ENCODE data around the gene MMP15.
A peak's percentile ranks its signal among the peaks of the same experiment; 100 is the strongest.

Gene MMP15

GRCh38 chr16:58042886-58043515, 17.4 kb downstream of the MMP15 start:
- TF ChIP-seq CTCF (IDR thresholded peaks at IDR 0.05; ENCODE audit: low read depth, low read length), result no peak
- TF ChIP-seq MYC (IDR thresholded peaks at IDR 0.05; ENCODE audit: low read depth, low read length), result no peak
- no peak for TF ChIP-seq POLR2A (IDR thresholded peaks at IDR 0.05; ENCODE audit: extremely low read depth, insufficient read length)
- TF ChIP-seq MAX (IDR thresholded peaks at IDR 0.05; ENCODE audit: low read depth, low read length), result no peak
- DNase-seq (ENCODE audit: low read depth), result no peak

GRCh38 chr16:58043571-58044155, 18.1 kb downstream of the MMP15 start:
- TF ChIP-seq MAX (IDR thresholded peaks at IDR 0.05; ENCODE audit: low read depth, low read length), result no peak
- no peak for TF ChIP-seq MYC (IDR thresholded peaks at IDR 0.05; ENCODE audit: low read depth, low read length)
- TF ChIP-seq CTCF (IDR thresholded peaks at IDR 0.05; ENCODE audit: low read depth, low read length), result no peak
- no peak for TF ChIP-seq POLR2A (IDR thresholded peaks at IDR 0.05; ENCODE audit: extremely low read depth, insufficient read length)
- no peak for DNase-seq (ENCODE audit: low read depth)
- no peak overlapping the region for H3K4me3 ChIP-seq (ENCODE audit: low read depth, low read length)

More at GRCh38 chr16:58042886-58043515, 17.4 kb downstream of the MMP15 start:
- H3K4me3 ChIP-seq (ENCODE audit: low read depth, low read length), result no peak overlapping the region

GRCh38 chr16:58044266-58045019, 18.9 kb downstream of the MMP15 start:
- no peak overlapping the region for H3K4me3 ChIP-seq (ENCODE audit: low read depth, low read length)
- no peak for TF ChIP-seq MAX (IDR thresholded peaks at IDR 0.05; ENCODE audit: low read depth, low read length)
- no peak for TF ChIP-seq CTCF (IDR thresholded peaks at IDR 0.05; ENCODE audit: low read depth, low read length)
- TF ChIP-seq POLR2A (IDR thresholded peaks at IDR 0.05; ENCODE audit: extremely low read depth, insufficient read length), result no peak
- no peak for TF ChIP-seq MYC (IDR thresholded peaks at IDR 0.05; ENCODE audit: low read depth, low read length)
- DNase-seq (ENCODE audit: low read depth), result no peak

- no peak for DNase-seq (ENCODE audit: low read depth)
- no peak for TF ChIP-seq MAX (IDR thresholded peaks at IDR 0.05; ENCODE audit: low read depth, low read length)
- no peak for TF ChIP-seq CTCF (IDR thresholded peaks at IDR 0.05; ENCODE audit: low read depth, low read length)
- TF ChIP-seq MYC (IDR thresholded peaks at IDR 0.05; ENCODE audit: low read depth, low read length), result no peak
- no peak for TF ChIP-seq POLR2A (IDR thresholded peaks at IDR 0.05; ENCODE audit: extremely low read depth, insufficient read length)
Observed at GRCh38 chr16:58045096-58045495, 19.5 kb downstream of the MMP15 start.

GRCh38 chr16:58046054-58046881, 20.7 kb downstream of the MMP15 start:
- DNase-seq (ENCODE audit: low read depth), result peak; percentile 67
- H3K4me3 ChIP-seq (ENCODE audit: low read depth, low read length), result no peak overlapping the region
- TF ChIP-seq POLR2A (IDR thresholded peaks at IDR 0.05; ENCODE audit: extremely low read depth, insufficient read length) (no peak), MAX (IDR thresholded peaks at IDR 0.05; ENCODE audit: low read depth, low read length) (no peak), CTCF (IDR thresholded peaks at IDR 0.05; ENCODE audit: low read depth, low read length) (no peak), MYC (IDR thresholded peaks at IDR 0.05; ENCODE audit: low read depth, low read length) (no peak)

More at GRCh38 chr16:58045096-58045495, 19.5 kb downstream of the MMP15 start:
- no peak overlapping the region for H3K4me3 ChIP-seq (ENCODE audit: low read depth, low read length)

Data from NB4 (cell line).